ENCODE results near the gene NFATC2. TPM values are rescaled to one million over a fixed set of nuclear protein-coding genes. Genes with fewer than 3 reads are reported as not detected.

Gene NFATC2
- total and polyA plus RNA-seq, 2 experiments from 2014 or later, result 4.9 to 8.3 TPM

GRCh38 chr20:51467956-51468626 is 74.4 kb downstream of the NFATC2 start:
- WGBS (ENCODE audit: low lambda C conversion rate, missing lambda C conversion rate), result 73% methylated on average over 10 of the region's 10 CpGs
- no peak for TF ChIP-seq EZH2 (IDR thresholded peaks at IDR 0.05; ENCODE audit: borderline replicate concordance)
- no peak for TF ChIP-seq EZH2phosphoT487 (IDR thresholded peaks at IDR 0.05; ENCODE audit: low read depth, severe bottlenecking, unreplicated experiment)
- TF ChIP-seq CTCF (IDR thresholded peaks at IDR 0.05; ENCODE audit: poor library complexity), result no peak
- Histone ChIP-seq H3K36me3 (replicated peaks; ENCODE audit: insufficient read depth, low read depth) (no peaks in the 10 kb centered on the region), H4K20me1 (ENCODE audit: insufficient read depth, poor library complexity, severe bottlenecking) (no peaks in the 10 kb centered on the region), H3K4me3 (no peak overlapping the region), H3K9me2 (replicated peaks; ENCODE audit: insufficient read depth) (no peaks in the 10 kb centered on the region), H3K27me3 (no peaks in the 10 kb centered on the region), H3K27ac (no peak overlapping the region), H2AFZ (no peak overlapping the region), H3K4me1 (ENCODE audit: insufficient read depth) (peaks cover 5% of the 10 kb centered on the region), H3K9me3 (ENCODE audit: low read depth) (no peaks in the 10 kb centered on the region), H3K4me2 (no peak overlapping the region), H3K79me2 (no peaks in the 10 kb centered on the region)
- DNase-seq (ENCODE audit: low spot score), result no peak

GRCh38 chr20:51463998-51464397 is 78.5 kb downstream of the NFATC2 start:
- Histone ChIP-seq H2AFZ (no peak overlapping the region), H3K27me3 (no peaks in the 10 kb centered on the region), H3K27ac (no peak overlapping the region), H3K4me3 (no peak overlapping the region), H3K4me1 (ENCODE audit: insufficient read depth) (peaks cover 6% of the 10 kb centered on the region), H3K4me2 (no peak overlapping the region), H3K9me2 (replicated peaks; ENCODE audit: insufficient read depth) (no peaks in the 10 kb centered on the region), H3K79me2 (no peaks in the 10 kb centered on the region), H3K9me3 (ENCODE audit: low read depth) (no peaks in the 10 kb centered on the region), H4K20me1 (ENCODE audit: insufficient read depth, poor library complexity, severe bottlenecking) (no peaks in the 10 kb centered on the region), H3K36me3 (replicated peaks; ENCODE audit: insufficient read depth, low read depth) (no peaks in the 10 kb centered on the region)
- no peak for TF ChIP-seq EZH2phosphoT487 (IDR thresholded peaks at IDR 0.05; ENCODE audit: low read depth, severe bottlenecking, unreplicated experiment)
- TF ChIP-seq CTCF (IDR thresholded peaks at IDR 0.05; ENCODE audit: poor library complexity), result no peak
- TF ChIP-seq EZH2 (IDR thresholded peaks at IDR 0.05; ENCODE audit: borderline replicate concordance), result no peak
- no peak for DNase-seq (ENCODE audit: low spot score)
- 84% methylated on average over 9 of the region's 9 CpGs for WGBS (ENCODE audit: low lambda C conversion rate, missing lambda C conversion rate)

- WGBS (ENCODE audit: low lambda C conversion rate, missing lambda C conversion rate), result 90% methylated on average over 8 of the region's 8 CpGs
Observed at GRCh38 chr20:51463560-51463959, 79.0 kb downstream of the NFATC2 start.

More at GRCh38 chr20:51463560-51463959, 79.0 kb downstream of the NFATC2 start:
- H2AFZ ChIP-seq, result no peak overlapping the region
- H3K27me3 ChIP-seq, result no peaks in the 10 kb centered on the region
- no peak overlapping the region for H3K27ac ChIP-seq
- DNase-seq (ENCODE audit: low spot score), result no peak
- no peak overlapping the region for H3K4me2 ChIP-seq
- no peaks in the 10 kb centered on the region for H3K9me3 ChIP-seq (ENCODE audit: low read depth)
- H3K4me1 ChIP-seq (ENCODE audit: insufficient read depth), result peaks cover 6% of the 10 kb centered on the region
- no peaks in the 10 kb centered on the region for H3K36me3 ChIP-seq (replicated peaks; ENCODE audit: insufficient read depth, low read depth)
- H4K20me1 ChIP-seq (ENCODE audit: insufficient read depth, poor library complexity, severe bottlenecking), result no peaks in the 10 kb centered on the region
- no peak overlapping the region for H3K4me3 ChIP-seq
- H3K9me2 ChIP-seq (replicated peaks; ENCODE audit: insufficient read depth), result no peaks in the 10 kb centered on the region
- H3K79me2 ChIP-seq, result no peaks in the 10 kb centered on the region
- TF ChIP-seq EZH2 (IDR thresholded peaks at IDR 0.05; ENCODE audit: borderline replicate concordance) (no peak), CTCF (IDR thresholded peaks at IDR 0.05; ENCODE audit: poor library complexity) (no peak), EZH2phosphoT487 (IDR thresholded peaks at IDR 0.05; ENCODE audit: low read depth, severe bottlenecking, unreplicated experiment) (no peak)
